Measurements from ENCODE around the gene SYNE1. TPM values are rescaled to one million over a fixed set of nuclear protein-coding genes. Genes with fewer than 3 reads are reported as not detected.
"Not testable (repeated sequence)": the region's sequence is repeated elsewhere in the genome, so short reads cannot be mapped to it uniquely, and the experiment has no call there.

The SYNE1 gene
- total RNA-seq, 4 donors from 2014 or later, result 120 to 163 (median 137) TPM

GRCh38 chr6:152508477-152508876 is 128.7 kb downstream of the SYNE1 start:
- Histone ChIP-seq H3K4me3 (no peak overlapping the region), H3K36me3 (no peaks in the 10 kb centered on the region), H3K9me3 (no peaks in the 10 kb centered on the region), H3K27ac (no peak overlapping the region), H3K27me3 (no peaks in the 10 kb centered on the region), H3K4me1 (no peaks in the 10 kb centered on the region)
- DNase-seq (ENCODE audit: low spot score in 2 of 2), result no peak
- WGBS, 2 donors, result 82 to 88% methylated on average over 2 of the region's 2 CpGs
- TF ChIP-seq EP300 (IDR thresholded peaks at IDR 0.05), result no peak
- TF ChIP-seq, protein P1, sequence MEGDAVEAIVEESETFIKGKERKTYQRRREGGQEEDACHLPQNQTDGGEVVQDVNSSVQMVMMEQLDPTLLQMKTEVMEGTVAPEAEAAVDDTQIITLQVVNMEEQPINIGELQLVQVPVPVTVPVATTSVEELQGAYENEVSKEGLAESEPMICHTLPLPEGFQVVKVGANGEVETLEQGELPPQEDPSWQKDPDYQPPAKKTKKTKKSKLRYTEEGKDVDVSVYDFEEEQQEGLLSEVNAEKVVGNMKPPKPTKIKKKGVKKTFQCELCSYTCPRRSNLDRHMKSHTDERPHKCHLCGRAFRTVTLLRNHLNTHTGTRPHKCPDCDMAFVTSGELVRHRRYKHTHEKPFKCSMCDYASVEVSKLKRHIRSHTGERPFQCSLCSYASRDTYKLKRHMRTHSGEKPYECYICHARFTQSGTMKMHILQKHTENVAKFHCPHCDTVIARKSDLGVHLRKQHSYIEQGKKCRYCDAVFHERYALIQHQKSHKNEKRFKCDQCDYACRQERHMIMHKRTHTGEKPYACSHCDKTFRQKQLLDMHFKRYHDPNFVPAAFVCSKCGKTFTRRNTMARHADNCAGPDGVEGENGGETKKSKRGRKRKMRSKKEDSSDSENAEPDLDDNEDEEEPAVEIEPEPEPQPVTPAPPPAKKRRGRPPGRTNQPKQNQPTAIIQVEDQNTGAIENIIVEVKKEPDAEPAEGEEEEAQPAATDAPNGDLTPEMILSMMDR (IDR thresholded peaks at IDR 0.05), result no peak
- TF ChIP-seq POLR2A (IDR thresholded peaks at IDR 0.05), result no peak

- DNase-seq (ENCODE audit: low spot score in 2 of 2), result no peak
- H3K27me3 ChIP-seq, result no peaks in the 10 kb centered on the region
- WGBS, 2 donors, result 84 to 87% methylated on average over 3 of the region's 3 CpGs
- H3K27ac ChIP-seq, result no peak overlapping the region
- TF ChIP-seq EP300 (IDR thresholded peaks at IDR 0.05) (no peak), POLR2A (IDR thresholded peaks at IDR 0.05) (no peak)
- TF ChIP-seq, protein P1 (IDR thresholded peaks at IDR 0.05), result no peak
- no peaks in the 10 kb centered on the region for H3K9me3 ChIP-seq
- no peaks in the 10 kb centered on the region for H3K36me3 ChIP-seq
- H3K4me3 ChIP-seq, result no peak overlapping the region
- H3K4me1 ChIP-seq, result no peaks in the 10 kb centered on the region
Measured at GRCh38 chr6:152503546-152503945, 133.6 kb downstream of the SYNE1 start.

GRCh38 chr6:152502421-152503188 is 134.6 kb downstream of the SYNE1 start:
- H3K4me1 ChIP-seq, result no peaks in the 10 kb centered on the region
- 72 to 82% methylated on average over 6 of the region's 6 CpGs for whole genome bisulfite sequencing, 2 donors
- no peaks in the 10 kb centered on the region for H3K36me3 ChIP-seq
- H3K27me3 ChIP-seq, result no peaks in the 10 kb centered on the region
- no peak for DNase-seq (ENCODE audit: low spot score in 2 of 2)
- no peak for TF ChIP-seq POLR2A (IDR thresholded peaks at IDR 0.05)
- TF ChIP-seq, protein P1 (IDR thresholded peaks at IDR 0.05), result no peak
- no peak for TF ChIP-seq EP300 (IDR thresholded peaks at IDR 0.05)
- no peak overlapping the region for H3K4me3 ChIP-seq
- no peak overlapping the region for H3K27ac ChIP-seq
- no peaks in the 10 kb centered on the region for H3K9me3 ChIP-seq

DNA sequence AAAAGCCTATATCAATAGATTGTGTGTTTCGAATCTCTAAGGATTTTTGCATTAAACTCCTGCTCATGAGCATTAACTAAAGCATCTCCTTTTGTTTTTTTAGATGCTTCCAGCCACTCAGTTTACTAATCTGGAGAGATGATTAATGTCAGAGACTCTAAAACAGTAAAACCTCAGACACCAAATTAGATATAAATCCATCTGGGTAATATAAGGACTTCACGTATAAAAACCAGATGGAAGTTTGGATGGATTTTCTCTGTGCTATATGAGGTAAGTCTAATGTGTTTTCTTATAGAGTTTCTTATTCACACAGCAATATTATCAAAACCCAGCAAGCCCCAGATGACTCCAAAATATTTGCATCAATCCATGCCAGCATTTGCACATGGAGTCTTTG is 137.2 kb downstream of the SYNE1 start:
- Histone ChIP-seq H3K9me3 (no peaks in the 10 kb centered on the region), H3K27ac (no peak overlapping the region), H3K27me3 (no peaks in the 10 kb centered on the region), H3K4me3 (no peak overlapping the region), H3K36me3 (no peaks in the 10 kb centered on the region), H3K4me1 (no peaks in the 10 kb centered on the region)
- DNase-seq (ENCODE audit: low spot score in 2 of 2), result no peak
- 80 to 88% methylated on average over 2 of the region's 2 CpGs for WGBS, 2 donors
- no peak for TF ChIP-seq POLR2A (IDR thresholded peaks at IDR 0.05)

- Histone ChIP-seq H3K4me3 (no peak overlapping the region), H3K27ac (no peak overlapping the region), H3K27me3 (no peaks in the 10 kb centered on the region), H3K36me3 (no peaks in the 10 kb centered on the region), H3K4me1 (no peaks in the 10 kb centered on the region), H3K9me3 (no peaks in the 10 kb centered on the region)
- no peak for DNase-seq (ENCODE audit: low spot score in 2 of 2)
- TF ChIP-seq, protein P1 (IDR thresholded peaks at IDR 0.05), result no peak
- TF ChIP-seq POLR2A (IDR thresholded peaks at IDR 0.05) (no peak), EP300 (IDR thresholded peaks at IDR 0.05) (no peak)
- 87 to 89% methylated on average over 5 of the region's 5 CpGs for WGBS, 2 donors
Measured at GRCh38 chr6:152496731-152497130, 140.4 kb downstream of the SYNE1 start.

DNA sequence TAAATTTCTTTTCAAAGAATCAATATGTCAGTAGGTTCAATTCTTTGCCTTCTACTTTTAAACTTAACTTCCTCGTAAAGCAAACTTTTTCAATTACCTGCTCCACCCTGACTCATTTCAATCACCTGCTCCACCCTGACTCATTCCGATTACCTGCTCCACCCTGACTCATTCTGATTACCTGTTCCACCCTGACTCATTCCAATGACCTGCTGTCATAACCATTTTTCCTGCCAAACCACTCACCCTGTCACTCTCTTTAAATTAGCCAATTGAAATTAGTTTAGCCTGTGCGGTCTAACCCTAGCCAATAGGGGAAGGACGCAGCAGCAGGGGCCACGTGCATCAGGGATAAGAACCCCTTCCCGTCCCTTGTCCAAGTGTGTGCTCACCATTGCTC is 141.7 kb downstream of the SYNE1 start:
- H3K27me3 ChIP-seq; H3K4me3 ChIP-seq; H3K36me3 ChIP-seq; H3K4me1 ChIP-seq; H3K9me3 ChIP-seq; DNase-seq (ENCODE audit: low spot score in 2 of 2); H3K27ac ChIP-seq: not testable (repeated sequence)
- WGBS, 2 donors, result 91 to 92% methylated on average over 6 of the region's 6 CpGs

GRCh38 chr6:152492281-152492680 is 144.9 kb downstream of the SYNE1 start:
- not testable (repeated sequence) for H3K27me3 ChIP-seq; H3K4me3 ChIP-seq; H3K36me3 ChIP-seq; DNase-seq (ENCODE audit: low spot score in 2 of 2); H3K4me1 ChIP-seq; H3K27ac ChIP-seq; H3K9me3 ChIP-seq
- WGBS, 2 donors, result 93 to 96% methylated on average over 3 of the region's 3 CpGs

DNA sequence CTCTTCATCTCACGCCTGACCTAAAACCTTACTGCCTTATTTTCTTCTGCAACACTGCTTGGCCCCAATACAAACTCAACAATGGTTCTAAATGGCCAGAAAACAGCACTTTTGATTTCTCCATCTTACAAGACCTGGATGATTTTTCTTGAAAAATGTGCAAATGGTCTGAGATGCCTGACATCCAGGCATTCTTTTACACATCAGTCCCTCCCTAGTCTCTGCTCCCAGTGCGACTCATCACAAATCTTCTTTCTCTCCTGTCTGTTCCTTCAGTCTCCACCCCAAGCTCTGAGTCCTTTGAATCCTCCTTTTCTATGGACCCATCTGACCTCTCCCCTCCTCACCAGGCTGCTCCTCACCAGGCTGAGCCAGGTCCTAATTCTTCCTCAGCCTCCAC is 145.7 kb downstream of the SYNE1 start:
- H3K9me3 ChIP-seq; H3K4me1 ChIP-seq; H3K4me3 ChIP-seq; H3K27ac ChIP-seq; H3K36me3 ChIP-seq; DNase-seq (ENCODE audit: low spot score in 2 of 2); H3K27me3 ChIP-seq: not testable (repeated sequence)
- WGBS, 2 donors, result 80 to 92% methylated on average over 2 of the region's 2 CpGs

GRCh38 chr6:152490971-152491378 is 146.2 kb downstream of the SYNE1 start:
- WGBS, 2 donors, result 58 to 59% methylated on average over 5 of the region's 5 CpGs
- H3K27me3 ChIP-seq; H3K27ac ChIP-seq; H3K4me1 ChIP-seq; DNase-seq (ENCODE audit: low spot score in 2 of 2); H3K4me3 ChIP-seq; H3K36me3 ChIP-seq; H3K9me3 ChIP-seq: not testable (repeated sequence)
